GM10266 (cell line): ENCODE measurements around the gene SH3BP1.

Experiments used
- DNase-seq: peaks from one replicate; pipeline ENCODE4 v3.0.0; 2012; ENCODE audit errors: extremely low spot score
- TF ChIP-seq, protein P1 (sequence below): IDR thresholded peaks from 2 replicates; pipeline ENCODE4 v1.5.1; 2012; ENCODE audit warnings: mild to moderate bottlenecking, low read depth; ENCODE audit not compliant: control insufficient read depth, insufficient read depth; ENCODE audit errors: missing control alignments

The SH3BP1 gene

DNA sequence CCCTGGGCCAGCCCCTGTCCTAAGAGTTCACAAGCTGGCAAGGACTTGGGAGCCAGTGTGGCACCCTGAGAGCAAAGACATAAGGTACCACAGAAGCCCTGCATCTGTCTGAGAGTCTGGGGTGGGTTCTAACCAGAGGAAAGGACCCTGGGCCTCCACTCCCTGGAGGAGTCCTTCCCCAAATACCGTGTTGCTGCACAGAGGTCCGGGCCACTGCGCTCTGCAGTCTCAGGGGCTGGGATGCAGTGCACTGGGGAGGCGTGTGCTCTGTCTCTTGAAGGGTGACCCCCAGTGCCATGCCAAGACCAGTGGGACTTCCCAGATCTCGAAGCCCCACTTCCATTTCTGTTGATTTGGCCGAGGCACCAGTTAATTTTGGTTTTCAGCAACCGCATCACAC, 4.3 kb upstream of the SH3BP1 start:
- TF ChIP-seq, protein P1, sequence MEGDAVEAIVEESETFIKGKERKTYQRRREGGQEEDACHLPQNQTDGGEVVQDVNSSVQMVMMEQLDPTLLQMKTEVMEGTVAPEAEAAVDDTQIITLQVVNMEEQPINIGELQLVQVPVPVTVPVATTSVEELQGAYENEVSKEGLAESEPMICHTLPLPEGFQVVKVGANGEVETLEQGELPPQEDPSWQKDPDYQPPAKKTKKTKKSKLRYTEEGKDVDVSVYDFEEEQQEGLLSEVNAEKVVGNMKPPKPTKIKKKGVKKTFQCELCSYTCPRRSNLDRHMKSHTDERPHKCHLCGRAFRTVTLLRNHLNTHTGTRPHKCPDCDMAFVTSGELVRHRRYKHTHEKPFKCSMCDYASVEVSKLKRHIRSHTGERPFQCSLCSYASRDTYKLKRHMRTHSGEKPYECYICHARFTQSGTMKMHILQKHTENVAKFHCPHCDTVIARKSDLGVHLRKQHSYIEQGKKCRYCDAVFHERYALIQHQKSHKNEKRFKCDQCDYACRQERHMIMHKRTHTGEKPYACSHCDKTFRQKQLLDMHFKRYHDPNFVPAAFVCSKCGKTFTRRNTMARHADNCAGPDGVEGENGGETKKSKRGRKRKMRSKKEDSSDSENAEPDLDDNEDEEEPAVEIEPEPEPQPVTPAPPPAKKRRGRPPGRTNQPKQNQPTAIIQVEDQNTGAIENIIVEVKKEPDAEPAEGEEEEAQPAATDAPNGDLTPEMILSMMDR = no peak
- DNase-seq = no peak

DNA sequence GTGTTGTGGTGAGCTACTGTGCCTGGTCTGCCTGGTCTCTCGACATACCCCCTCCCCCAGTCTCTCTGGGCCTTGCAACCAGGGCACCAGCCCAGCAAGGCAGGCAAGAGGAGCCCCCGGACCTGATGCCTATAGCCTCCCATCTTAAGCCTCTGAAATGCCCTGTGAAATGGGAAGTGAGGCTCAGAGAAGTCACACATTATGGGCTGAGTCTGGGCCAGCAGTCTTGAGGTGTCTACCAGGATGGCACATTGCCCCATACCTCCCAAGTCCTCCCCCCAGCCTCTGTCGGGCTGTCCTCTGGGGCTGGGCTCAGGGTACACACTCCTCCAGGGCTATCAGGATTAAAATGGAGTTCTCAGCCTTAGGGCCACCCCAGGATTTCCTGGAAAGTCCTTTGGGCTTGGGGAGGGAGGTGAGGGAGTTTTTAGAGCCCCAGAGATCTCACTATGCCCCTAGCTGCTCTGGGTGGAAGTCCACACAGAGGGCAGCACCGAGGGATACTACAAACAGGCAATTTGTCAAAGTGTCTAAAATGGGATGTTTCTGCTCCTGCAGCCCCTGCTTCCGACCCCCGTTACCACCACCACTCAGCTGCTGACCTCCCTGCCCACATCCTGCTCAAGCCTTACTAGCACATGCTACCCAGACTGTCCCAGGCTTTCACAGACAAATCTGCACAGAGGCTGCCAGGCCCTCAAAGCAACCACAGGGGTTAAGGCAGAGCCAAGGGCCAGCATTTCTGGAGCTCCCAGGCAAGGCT, 3.1 kb upstream of the SH3BP1 start:
- DNase-seq = peak; percentile 40
- TF ChIP-seq, protein P1 = peak; percentile 31

DNA sequence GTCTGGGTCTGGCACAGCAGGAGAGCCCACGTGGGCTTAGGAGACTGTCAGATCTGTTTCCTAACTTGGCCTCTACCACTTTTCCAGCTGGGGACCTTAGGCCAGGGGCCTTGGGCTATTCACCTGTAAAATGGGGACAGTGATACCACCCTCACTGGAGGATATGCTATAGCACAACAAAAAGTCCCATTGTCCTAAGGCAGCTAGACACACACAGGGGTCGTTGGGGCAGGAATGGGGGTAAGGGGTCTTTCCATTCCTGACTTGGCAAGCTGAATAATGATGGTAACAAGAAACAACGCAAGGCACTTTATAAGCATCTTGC, 2.6 kb upstream of the SH3BP1 start:
- no peak for DNase-seq
- TF ChIP-seq, protein P1 = no peak

DNA sequence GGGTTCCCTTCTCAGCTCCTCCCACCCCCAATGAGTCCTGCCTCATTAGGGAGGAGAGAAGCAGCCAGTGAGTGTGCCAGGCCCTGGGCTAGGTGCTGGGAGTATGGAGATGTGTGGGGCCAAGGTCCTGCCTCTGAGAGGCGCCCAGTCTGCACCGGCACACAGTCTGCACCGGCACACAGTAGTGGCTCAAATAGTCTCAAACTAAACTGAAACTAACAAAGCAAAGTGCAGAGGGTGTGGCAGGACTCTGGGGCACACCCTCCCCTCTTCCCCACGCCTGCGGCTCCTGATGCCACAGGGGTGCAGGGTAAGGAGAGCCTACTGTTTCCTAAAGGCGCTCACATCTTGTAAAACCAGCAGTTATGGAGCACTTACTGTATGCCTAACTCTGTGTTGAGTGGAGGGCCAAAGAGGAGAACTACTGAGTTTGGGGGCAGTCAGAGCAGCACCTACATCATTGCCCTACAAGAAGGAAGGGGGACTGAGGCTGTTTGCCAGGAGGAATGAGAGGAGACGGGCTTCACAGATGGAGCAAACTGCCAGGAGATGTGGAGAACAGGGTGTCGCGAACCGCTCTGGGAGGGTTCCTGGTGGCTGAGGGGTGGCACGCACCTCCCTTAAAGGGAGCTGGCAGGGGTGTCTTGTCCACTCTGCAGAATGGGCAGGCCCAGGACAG, 939 bp upstream of the SH3BP1 start:
- TF ChIP-seq, protein P1 = no peak
- DNase-seq = no peak

DNA sequence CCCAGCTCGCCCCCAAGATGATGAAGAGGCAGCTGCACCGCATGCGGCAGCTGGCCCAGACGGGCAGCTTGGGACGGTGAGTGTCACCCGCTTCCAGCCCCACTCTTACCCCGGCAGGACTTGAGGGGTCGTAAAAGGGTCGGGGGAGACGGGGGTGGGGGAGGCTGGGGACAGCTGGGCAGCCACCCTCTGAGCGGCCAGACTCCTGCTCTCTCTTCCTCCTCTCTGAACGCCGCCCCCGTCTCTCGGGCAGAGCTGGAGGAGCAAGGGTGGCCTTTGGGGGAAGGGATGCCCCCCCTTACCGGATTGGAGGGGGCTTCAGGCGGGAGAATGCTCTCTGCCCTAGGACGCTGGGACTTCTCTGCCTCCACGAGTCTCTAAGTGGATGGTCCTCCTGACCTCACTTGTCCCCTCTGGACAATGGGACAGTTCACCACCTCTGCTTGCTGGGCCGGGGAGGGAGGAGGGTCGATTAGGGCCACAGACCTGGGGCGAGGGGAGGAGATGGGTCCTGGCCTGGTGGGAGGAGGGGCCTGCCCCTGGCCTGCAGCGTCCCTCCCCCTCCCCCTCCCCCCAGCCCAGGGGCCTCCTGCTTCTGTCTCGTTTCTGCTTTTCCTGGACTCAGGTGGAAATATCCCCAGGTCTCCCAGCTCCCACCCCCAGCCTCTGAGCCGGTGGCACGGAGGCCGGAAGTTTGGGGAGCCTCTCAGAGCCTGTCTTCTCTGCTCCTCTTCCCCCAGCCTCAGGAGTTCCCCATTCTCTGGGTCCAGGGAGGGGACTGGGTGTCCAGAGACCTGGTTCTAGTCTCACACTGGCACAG, 512 bp downstream of the SH3BP1 start:
- DNase-seq = peak; percentile 67

DNA sequence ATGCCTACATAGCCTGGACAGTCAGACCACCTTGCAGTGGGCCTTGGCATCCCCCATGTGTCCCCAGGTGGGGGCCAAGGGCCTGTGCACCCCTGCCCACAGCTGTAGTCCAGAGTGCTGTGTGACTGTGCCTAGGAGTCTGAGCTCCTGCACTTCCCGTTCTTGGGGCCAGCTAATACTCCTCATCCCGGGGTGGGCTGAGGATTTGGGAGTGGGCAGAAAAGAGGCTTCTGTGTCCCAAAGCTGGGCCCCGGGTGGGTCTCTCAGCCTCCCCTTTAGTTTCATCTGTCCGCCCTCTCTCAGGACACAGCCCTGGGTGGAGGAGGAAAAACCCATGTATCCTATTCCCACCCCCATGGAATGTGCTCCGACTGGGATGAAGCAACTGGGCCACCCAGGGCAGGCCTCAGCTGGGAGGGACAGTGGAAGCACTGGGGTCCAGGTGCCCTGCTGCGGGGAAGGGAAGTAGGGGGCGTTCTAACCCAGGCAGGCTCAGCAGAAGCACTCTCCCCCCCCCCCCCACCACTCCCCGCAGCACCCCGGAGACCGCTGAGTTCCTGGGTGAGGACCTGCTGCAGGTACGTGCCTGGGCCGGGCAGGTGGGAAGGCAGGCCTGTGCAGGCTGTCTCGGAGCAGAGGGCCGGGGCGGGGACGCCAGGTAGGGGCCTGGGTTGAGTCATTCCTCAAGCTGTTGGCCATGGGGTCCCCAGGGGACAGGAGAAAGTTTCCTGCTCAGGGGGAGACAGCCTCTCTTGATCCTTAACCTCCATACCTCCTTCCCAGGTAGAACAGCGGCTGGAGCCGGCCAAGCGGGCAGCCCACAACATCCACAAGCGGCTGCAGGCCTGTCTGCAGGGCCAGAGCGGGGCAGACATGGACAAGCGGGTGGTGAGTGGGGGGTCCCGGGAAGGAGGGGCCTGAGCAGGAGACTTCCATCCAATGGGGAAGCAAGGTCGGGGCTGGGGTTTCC, 1.4 kb downstream of the SH3BP1 start:
- TF ChIP-seq, protein P1 = no peak

More for the DNA sequence above, 512 bp downstream of the SH3BP1 start:
- TF ChIP-seq, protein P1 = no peak

More for the DNA sequence above, 1.4 kb downstream of the SH3BP1 start:
- no peak for DNase-seq
